ENCODE results near the gene SLC7A8. TPM values are rescaled to one million over a fixed set of nuclear protein-coding genes. Genes with fewer than 3 reads are reported as not detected.
A peak's percentile ranks its signal among the peaks of the same experiment; 100 is the strongest.
"Not testable (repeated sequence)": the region's sequence is repeated elsewhere in the genome, so short reads cannot be mapped to it uniquely, and the experiment has no call there.

Gene SLC7A8
- total RNA-seq, 1 donor from 2014 or later, result 56.5 TPM

GRCh38 chr14:23112359-23113178 lies 70.9 kb downstream of the SLC7A8 start:
- no peak overlapping the region for H3K27ac ChIP-seq
- Mint-ChIP-seq H3K4me1 (peaks cover 13% of the 10 kb centered on the region), H3K27ac (no peak overlapping the region), H3K9me3 (peaks cover 3% of the 10 kb centered on the region), H3K36me3 (no peaks in the 10 kb centered on the region), H3K4me3 (no peak overlapping the region), H3K27me3 (ENCODE audit: insufficient read depth, low read depth) (peaks cover 4% of the 10 kb centered on the region)
- peaks cover 16% of the 10 kb centered on the region for H3K4me1 ChIP-seq
- peak overlapping the region; percentile 26 for H2AFZ ChIP-seq (replicated peaks)
- TF ChIP-seq, protein P1, sequence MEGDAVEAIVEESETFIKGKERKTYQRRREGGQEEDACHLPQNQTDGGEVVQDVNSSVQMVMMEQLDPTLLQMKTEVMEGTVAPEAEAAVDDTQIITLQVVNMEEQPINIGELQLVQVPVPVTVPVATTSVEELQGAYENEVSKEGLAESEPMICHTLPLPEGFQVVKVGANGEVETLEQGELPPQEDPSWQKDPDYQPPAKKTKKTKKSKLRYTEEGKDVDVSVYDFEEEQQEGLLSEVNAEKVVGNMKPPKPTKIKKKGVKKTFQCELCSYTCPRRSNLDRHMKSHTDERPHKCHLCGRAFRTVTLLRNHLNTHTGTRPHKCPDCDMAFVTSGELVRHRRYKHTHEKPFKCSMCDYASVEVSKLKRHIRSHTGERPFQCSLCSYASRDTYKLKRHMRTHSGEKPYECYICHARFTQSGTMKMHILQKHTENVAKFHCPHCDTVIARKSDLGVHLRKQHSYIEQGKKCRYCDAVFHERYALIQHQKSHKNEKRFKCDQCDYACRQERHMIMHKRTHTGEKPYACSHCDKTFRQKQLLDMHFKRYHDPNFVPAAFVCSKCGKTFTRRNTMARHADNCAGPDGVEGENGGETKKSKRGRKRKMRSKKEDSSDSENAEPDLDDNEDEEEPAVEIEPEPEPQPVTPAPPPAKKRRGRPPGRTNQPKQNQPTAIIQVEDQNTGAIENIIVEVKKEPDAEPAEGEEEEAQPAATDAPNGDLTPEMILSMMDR (IDR thresholded peaks at IDR 0.05), result no peak
- TF ChIP-seq EZH2phosphoT487 (IDR thresholded peaks at IDR 0.05) (no peak), EZH2 (IDR thresholded peaks at IDR 0.05) (no peak)
- H3K4me2 ChIP-seq, result no peak overlapping the region
- H3K36me3 ChIP-seq, result no peaks in the 10 kb centered on the region
- H3K4me3 ChIP-seq, result no peak overlapping the region
- H4K20me1 ChIP-seq (ENCODE audit: low read depth), result no peaks in the 10 kb centered on the region
- H3K9me3 ChIP-seq (ENCODE audit: low read depth), result no peaks in the 10 kb centered on the region
- H3F3A ChIP-seq (ENCODE audit: low read depth), result no peaks in the 10 kb centered on the region
- H3K9ac ChIP-seq, result no peak overlapping the region
- DNase-seq (ENCODE audit: low spot score), result no peak
- peaks cover 12% of the 10 kb centered on the region for H3K27me3 ChIP-seq
- no peaks in the 10 kb centered on the region for H3K79me2 ChIP-seq (ENCODE audit: low read depth)

- H3K4me3 Mint-ChIP-seq, result no peak overlapping the region
- no peaks in the 10 kb centered on the region for H3K36me3 ChIP-seq
- H3K36me3 Mint-ChIP-seq, result no peaks in the 10 kb centered on the region
- no peak overlapping the region for H3K4me2 ChIP-seq
- H3K4me1 Mint-ChIP-seq, result peaks cover 21% of the 10 kb centered on the region
- H3K9ac ChIP-seq, result no peak overlapping the region
- DNase-seq (ENCODE audit: low spot score), result no peak
- no peaks in the 10 kb centered on the region for H3K79me2 ChIP-seq (ENCODE audit: low read depth)
- H4K20me1 ChIP-seq (ENCODE audit: low read depth), result no peaks in the 10 kb centered on the region
- peaks cover 12% of the 10 kb centered on the region for H3K27me3 ChIP-seq
- no peak overlapping the region for H3K27ac Mint-ChIP-seq
- H3K4me3 ChIP-seq, result no peak overlapping the region
- TF ChIP-seq EZH2 (IDR thresholded peaks at IDR 0.05) (no peak), EZH2phosphoT487 (IDR thresholded peaks at IDR 0.05) (no peak)
- TF ChIP-seq, protein P1 (IDR thresholded peaks at IDR 0.05), result no peak
- H3K9me3 Mint-ChIP-seq, result peaks cover 3% of the 10 kb centered on the region
- peaks cover 2% of the 10 kb centered on the region for H3K27me3 Mint-ChIP-seq (ENCODE audit: insufficient read depth, low read depth)
- H3K4me1 ChIP-seq, result peaks cover 19% of the 10 kb centered on the region
- H2AFZ ChIP-seq (replicated peaks), result no peak overlapping the region
- H3K27ac ChIP-seq, result no peak overlapping the region
- H3K9me3 ChIP-seq (ENCODE audit: low read depth), result no peaks in the 10 kb centered on the region
- peaks cover 7% of the 10 kb centered on the region for H3F3A ChIP-seq (ENCODE audit: low read depth)
These were observed 72.7 kb downstream of the SLC7A8 start for GRCh38 chr14:23110579-23111365.

- H3K27me3 ChIP-seq, result peaks cover 12% of the 10 kb centered on the region
- Mint-ChIP-seq H3K4me3 (no peak overlapping the region), H3K4me1 (peaks cover 20% of the 10 kb centered on the region), H3K27me3 (ENCODE audit: insufficient read depth, low read depth) (peaks cover 2% of the 10 kb centered on the region), H3K27ac (no peak overlapping the region), H3K36me3 (no peaks in the 10 kb centered on the region), H3K9me3 (peaks cover 3% of the 10 kb centered on the region)
- H2AFZ ChIP-seq (replicated peaks), result no peak overlapping the region
- H3K4me1 ChIP-seq, result peaks cover 19% of the 10 kb centered on the region
- H3K36me3 ChIP-seq, result no peaks in the 10 kb centered on the region
- H3K27ac ChIP-seq, result no peak overlapping the region
- no peak for TF ChIP-seq EZH2 (IDR thresholded peaks at IDR 0.05)
- TF ChIP-seq, protein P1 (IDR thresholded peaks at IDR 0.05), result no peak
- no peak for TF ChIP-seq EZH2phosphoT487 (IDR thresholded peaks at IDR 0.05)
- H4K20me1 ChIP-seq (ENCODE audit: low read depth), result no peaks in the 10 kb centered on the region
- no peak overlapping the region for H3K9ac ChIP-seq
- no peaks in the 10 kb centered on the region for H3K79me2 ChIP-seq (ENCODE audit: low read depth)
- no peak for DNase-seq (ENCODE audit: low spot score)
- no peak overlapping the region for H3K4me3 ChIP-seq
- H3F3A ChIP-seq (ENCODE audit: low read depth), result peaks cover 13% of the 10 kb centered on the region
- H3K9me3 ChIP-seq (ENCODE audit: low read depth), result no peaks in the 10 kb centered on the region
- no peak overlapping the region for H3K4me2 ChIP-seq
These were observed 73.7 kb downstream of the SLC7A8 start for GRCh38 chr14:23109769-23110168.

- not testable (repeated sequence) for DNase-seq (ENCODE audit: low spot score)
These were observed 75.3 kb downstream of the SLC7A8 start for GRCh38 chr14:23108169-23108568.

DNA sequence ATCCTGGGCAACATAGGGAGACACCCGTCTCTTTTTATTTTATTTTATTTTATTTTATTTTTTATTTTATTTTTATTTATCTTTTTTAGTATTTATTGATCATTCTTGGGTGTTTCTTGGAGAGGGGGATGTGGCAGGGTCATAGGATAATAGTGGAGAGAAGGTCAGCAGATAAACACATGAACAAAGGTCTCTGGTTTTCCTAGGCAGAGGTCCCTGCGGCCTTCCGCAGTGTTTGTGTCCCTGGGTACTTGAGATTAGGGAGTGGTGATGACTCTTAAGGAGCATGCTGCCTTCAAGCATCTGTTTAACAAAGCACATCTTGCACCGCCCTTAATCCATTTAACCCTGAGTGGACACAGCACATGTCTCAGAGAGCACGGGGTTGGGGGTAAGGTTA lies 75.8 kb downstream of the SLC7A8 start:
- not testable (repeated sequence) for H3K9ac ChIP-seq; H3K9me3 Mint-ChIP-seq; H3K79me2 ChIP-seq (ENCODE audit: low read depth); H3K27me3 Mint-ChIP-seq (ENCODE audit: insufficient read depth, low read depth); H3K27ac ChIP-seq; H3K36me3 Mint-ChIP-seq; H4K20me1 ChIP-seq (ENCODE audit: low read depth); H2AFZ ChIP-seq (replicated peaks); H3K27ac Mint-ChIP-seq; H3K9me3 ChIP-seq (ENCODE audit: low read depth); H3K4me1 ChIP-seq; H3K36me3 ChIP-seq; H3K4me2 ChIP-seq; H3K4me3 Mint-ChIP-seq; DNase-seq (ENCODE audit: low spot score); H3K4me3 ChIP-seq
- Histone ChIP-seq H3K27me3 (peaks cover 12% of the 10 kb centered on the region), H3F3A (ENCODE audit: low read depth) (peaks cover 13% of the 10 kb centered on the region)
- peaks cover 15% of the 10 kb centered on the region for H3K4me1 Mint-ChIP-seq

More at GRCh38 chr14:23108169-23108568, 75.3 kb downstream of the SLC7A8 start:
- H3K27me3 ChIP-seq, result peaks cover 12% of the 10 kb centered on the region
- not testable (repeated sequence) for H3K36me3 Mint-ChIP-seq; H3K9me3 ChIP-seq (ENCODE audit: low read depth); H3K9me3 Mint-ChIP-seq; H2AFZ ChIP-seq (replicated peaks); H3K9ac ChIP-seq; H3K79me2 ChIP-seq (ENCODE audit: low read depth); H3K4me3 Mint-ChIP-seq; H3K27me3 Mint-ChIP-seq (ENCODE audit: insufficient read depth, low read depth); H3K27ac ChIP-seq; H3K36me3 ChIP-seq; H3K4me3 ChIP-seq; H3K27ac Mint-ChIP-seq; H4K20me1 ChIP-seq (ENCODE audit: low read depth); H3K4me2 ChIP-seq
- peaks cover 13% of the 10 kb centered on the region for H3F3A ChIP-seq (ENCODE audit: low read depth)
- peaks cover 11% of the 10 kb centered on the region for H3K4me1 ChIP-seq
- H3K4me1 Mint-ChIP-seq, result peaks cover 15% of the 10 kb centered on the region

Data from neural progenitor cell (in vitro differentiated cells).